Coronary artery (tissue), 2 donors: Measurements from ENCODE around the gene DIP2A.
"Not testable (repeated sequence)": the region's sequence is repeated elsewhere in the genome, so short reads cannot be mapped to it uniquely, and the experiment has no call there.

Source experiments
- DNase-seq: peaks from one replicate; pipeline ENCODE4 v3.0.0-alpha.2; 2017; ENCODE audit warnings: low spot score
- H3K27ac ChIP-seq, 2 donors: fragments of 200-600 bp; sonication (generic); one replicate each; pipeline ENCODE4 v1.5.1; 2016 to 2019
- H3K4me3 ChIP-seq: fragments of 200-600 bp; sonication (generic); 2 replicates; pipeline ENCODE4 v1.5.1; 2016; ENCODE audit warnings: mild to moderate bottlenecking, moderate library complexity
- CTCF ChIP-seq: fragments of 200-600 bp; sonication (generic); IDR thresholded peaks from one replicate; pipeline ENCODE4 v1.5.1; 2019; ENCODE audit warnings: antibody characterized with exemption

DIP2A gene

GRCh38 chr21:46431448-46431847 lies 27.2 kb upstream of the DIP2A start:
- no peak for DNase-seq
- no peak for TF ChIP-seq CTCF
- Histone ChIP-seq H3K4me3 (no peak overlapping the region), H3K27ac (no peak overlapping the region)

- H3K27ac ChIP-seq: no peak overlapping the region
- DNase-seq: no peak
- no peak for TF ChIP-seq CTCF
- H3K4me3 ChIP-seq: no peak overlapping the region
Measured at GRCh38 chr21:46431884-46432488, 26.7 kb upstream of the DIP2A start.

- H3K4me3 ChIP-seq, DNase-seq, H3K27ac ChIP-seq: not testable (repeated sequence)
Measured at GRCh38 chr21:46433116-46433515, 25.6 kb upstream of the DIP2A start.

- Histone ChIP-seq H3K4me3 (no peak overlapping the region), H3K27ac (no peak overlapping the region)
- TF ChIP-seq CTCF: no peak
- DNase-seq: no peak
Measured at GRCh38 chr21:46434322-46434958, 24.3 kb upstream of the DIP2A start.

- DNase-seq: no peak
- no peak for TF ChIP-seq CTCF
- Histone ChIP-seq H3K27ac (no peak overlapping the region), H3K4me3 (no peak overlapping the region)
Measured at GRCh38 chr21:46435786-46436227, 22.9 kb upstream of the DIP2A start.

GRCh38 chr21:46436621-46437020 lies 22.1 kb upstream of the DIP2A start:
- Histone ChIP-seq H3K27ac (no peak overlapping the region), H3K4me3 (no peak overlapping the region)
- DNase-seq: no peak
- TF ChIP-seq CTCF: no peak

GRCh38 chr21:46437096-46437498 lies 21.6 kb upstream of the DIP2A start:
- no peak overlapping the region for H3K27ac ChIP-seq
- H3K4me3 ChIP-seq: no peak overlapping the region
- no peak for DNase-seq
- no peak for TF ChIP-seq CTCF
